GM18907 (cell line): Measurements from ENCODE around the gene AMN1.
"Not testable (repeated sequence)": the region's sequence is repeated elsewhere in the genome, so short reads cannot be mapped to it uniquely, and the experiment has no call there.

ENCODE experiments used
- ATAC-seq: cut with Tn5 transposase; IDR thresholded peaks from one replicate; pipeline ENCODE4 v1.9.1; 2021; ENCODE audit warnings: mild to moderate bottlenecking, moderate library complexity; ENCODE audit not compliant: unreplicated experiment

The AMN1 gene

DNA sequence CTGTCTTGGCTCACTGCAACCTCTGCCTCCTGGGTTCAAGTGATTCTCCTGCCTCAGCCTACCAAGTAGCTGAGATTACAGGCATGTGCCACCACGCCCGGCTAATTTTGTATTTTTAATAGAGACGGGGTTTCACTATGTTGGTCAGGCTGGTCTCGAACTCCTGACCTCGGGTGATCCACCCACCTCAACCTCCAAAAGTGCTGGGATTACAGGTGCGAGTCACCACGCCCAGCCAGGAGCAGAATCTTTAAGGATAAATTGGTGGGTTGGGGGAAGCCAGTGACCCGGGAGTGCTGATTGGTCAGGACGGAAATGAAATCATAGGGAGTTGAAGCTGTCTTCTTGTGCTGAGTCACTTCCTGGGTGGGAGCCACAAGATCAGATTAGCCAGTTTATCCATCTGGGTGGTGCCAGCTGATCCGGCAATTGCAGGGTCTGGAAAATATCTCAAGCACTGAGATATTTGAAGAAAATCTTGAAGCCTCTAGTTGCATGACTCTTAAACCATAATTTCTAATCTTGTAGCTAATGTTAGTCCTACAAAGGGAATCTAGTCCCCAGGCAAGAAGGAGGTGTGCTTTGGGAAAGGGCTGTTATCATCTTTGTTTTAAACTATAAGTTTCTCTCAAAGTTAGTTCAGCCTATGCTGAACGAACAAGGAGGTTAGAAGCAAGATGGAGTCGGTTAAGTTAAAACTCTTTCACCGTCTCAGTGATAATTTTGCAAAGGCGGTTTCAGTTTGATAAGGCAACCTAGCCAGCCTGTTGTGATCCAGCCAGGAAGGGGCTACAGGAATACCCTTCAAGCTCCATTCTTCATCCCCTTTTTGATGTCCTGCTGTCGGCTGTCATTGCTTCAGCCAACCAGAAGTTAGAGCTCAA, 5.0 kb upstream of the AMN1 start:
- ATAC-seq = not testable (repeated sequence)

- ATAC-seq = no peak
Observed at GRCh38 chr12:31732926-31733548, 4.2 kb upstream of the AMN1 start.

- ATAC-seq = not testable (repeated sequence)
Observed at GRCh38 chr12:31731203-31731602, 2.4 kb upstream of the AMN1 start.

- no peak for ATAC-seq
Observed at GRCh38 chr12:31729705-31730104, 884 bp upstream of the AMN1 start.

DNA sequence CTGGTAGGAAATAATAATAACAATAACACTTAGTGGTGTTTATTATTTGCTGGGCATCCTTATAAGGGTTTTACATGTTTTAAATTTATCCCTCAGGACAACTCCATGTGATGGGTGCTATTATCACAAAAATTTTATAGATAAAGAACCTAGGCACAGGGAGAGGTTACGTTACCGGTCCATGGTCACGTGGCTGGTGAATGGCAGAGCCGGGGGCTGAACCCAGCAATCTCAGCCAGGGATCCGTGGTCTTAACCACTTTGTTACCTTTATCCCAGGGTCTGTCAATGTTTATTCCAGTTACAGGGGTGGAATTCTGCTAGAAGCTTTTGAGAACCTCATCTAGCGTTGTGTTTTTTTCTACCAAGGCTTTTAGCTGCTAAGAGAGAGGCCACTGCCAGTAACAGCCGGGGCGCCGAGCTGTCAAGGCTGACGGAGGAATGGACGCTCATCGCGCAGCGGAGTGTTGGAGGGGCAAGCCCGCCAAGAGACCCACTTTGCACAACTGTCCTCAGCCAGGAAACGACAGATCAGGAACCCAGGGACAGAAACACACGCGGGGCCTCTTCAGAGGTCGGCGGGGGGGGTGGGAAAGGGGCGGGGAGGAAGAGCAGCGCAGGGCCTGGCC, 418 bp downstream of the AMN1 start:
- ATAC-seq = peak; percentile 12

DNA sequence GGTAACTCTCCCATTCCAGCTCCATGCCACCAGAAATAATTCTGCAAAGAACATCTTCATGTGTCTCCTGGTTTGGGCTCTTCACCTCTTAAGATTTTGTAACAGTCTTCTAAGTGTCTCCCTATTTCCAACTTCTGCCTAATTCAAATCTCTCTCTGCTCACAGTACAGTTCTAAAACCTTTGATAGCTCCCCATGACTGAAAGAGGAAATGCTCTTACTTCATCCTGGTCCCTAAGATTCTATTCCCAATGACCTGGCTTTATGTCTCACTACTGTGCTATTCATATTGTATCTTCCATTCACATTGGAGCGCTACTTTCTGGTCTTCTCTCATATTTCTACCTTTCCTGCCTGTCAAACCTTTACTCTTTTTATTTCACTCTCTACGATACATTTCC, 1.6 kb downstream of the AMN1 start:
- no peak for ATAC-seq

DNA sequence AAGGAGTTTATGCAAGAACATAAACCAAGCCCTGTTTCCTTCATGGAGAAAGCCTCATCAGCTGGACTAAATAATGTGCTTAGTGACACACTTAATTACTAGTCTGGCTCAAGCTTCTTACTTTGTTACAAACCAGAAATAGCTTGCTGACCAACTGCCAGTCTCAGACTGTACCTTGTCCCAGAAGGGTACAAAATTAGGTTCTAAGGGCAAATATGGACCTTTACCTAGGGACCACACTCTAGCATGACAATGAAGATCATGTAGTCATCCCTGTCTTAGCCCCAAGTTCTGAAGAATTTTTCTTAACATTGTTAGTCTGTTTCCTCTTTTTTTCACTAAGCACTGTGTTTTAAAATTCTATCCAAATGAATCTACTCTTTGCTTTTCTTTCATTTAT, 2.2 kb downstream of the AMN1 start:
- no peak for ATAC-seq

- ATAC-seq = no peak
Observed at GRCh38 chr12:31724557-31724956, 4.3 kb downstream of the AMN1 start.

- no peak for ATAC-seq
Observed at GRCh38 chr12:31722580-31722979, 6.2 kb downstream of the AMN1 start.

DNA sequence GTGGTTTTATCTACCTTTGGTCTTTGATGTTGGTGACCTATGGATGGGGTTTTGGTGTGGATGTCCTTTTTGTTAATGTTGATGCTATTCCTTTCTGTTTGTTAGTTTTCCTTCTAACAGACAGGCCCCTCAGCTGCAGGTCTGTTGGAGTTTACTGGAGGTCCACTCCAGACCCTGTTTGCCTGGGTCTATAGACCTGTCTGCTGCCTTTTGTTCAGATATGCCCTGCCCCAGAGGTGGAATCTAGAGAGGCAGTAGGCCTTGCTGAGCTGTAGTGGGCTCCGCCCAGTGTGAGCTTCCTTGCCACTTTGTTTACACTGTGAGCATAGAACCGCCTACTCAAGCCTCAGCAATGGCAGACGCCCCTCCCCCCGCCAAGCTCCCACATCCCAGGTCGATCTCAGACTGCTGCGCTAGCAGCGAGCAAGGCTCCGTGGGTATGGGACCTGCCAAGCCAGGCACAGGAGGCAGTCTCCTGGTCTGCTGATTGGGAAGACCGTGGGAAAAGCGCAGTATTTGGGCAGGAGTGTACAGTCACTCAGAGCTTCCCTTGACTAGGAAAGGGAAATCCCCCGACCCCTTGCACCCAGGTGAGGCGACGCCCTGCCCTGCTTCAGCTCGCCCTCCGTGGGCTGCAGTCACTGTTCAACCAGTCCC, 10.2 kb downstream of the AMN1 start:
- not testable (repeated sequence) for ATAC-seq

DNA sequence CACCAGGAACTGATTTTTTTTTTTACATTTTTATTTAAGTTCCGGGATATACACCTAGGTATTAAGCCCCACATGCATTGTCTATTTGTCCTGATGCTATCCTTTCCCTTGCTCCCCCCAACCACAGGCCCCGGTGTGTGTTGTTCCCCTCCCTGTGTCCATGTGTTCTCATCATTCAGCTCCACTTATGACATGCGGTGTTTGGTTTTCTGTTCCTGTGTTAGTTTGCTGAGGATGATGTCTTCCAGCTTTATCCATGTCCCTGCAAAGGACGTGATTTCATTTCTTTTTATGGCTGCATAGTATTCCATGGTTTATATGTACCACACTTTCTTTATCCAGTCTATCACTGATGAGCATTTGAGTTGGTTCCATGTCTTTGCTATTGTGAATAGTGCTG, 11.8 kb downstream of the AMN1 start:
- not testable (repeated sequence) for ATAC-seq

DNA sequence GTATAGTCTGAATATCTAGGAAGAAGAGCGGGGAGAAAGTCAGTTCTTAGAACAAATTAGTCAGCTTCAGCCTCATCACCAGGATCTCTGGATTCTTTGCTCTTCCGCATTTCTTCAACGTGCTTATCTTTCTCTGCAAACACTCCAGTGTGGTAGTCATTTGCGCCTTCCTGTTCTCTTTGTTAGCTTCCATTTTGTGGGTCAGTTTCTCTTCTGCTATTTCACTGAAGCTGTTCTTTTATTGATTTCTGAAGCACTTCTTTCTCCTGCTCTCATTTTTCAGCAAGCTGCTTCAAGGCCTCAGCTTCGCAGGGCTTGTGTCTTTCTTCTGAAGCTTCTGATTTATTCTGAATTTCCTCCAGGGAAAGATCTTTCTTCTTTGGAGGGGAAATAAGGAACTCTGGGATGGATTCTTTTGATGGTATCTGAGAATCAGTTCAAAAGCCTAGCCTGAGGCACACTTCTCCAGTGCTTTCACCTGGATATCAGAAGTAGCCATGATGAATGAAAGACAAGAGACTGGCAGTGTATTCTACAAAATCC, 13.5 kb downstream of the AMN1 start:
- peak; percentile 80 for ATAC-seq

DNA sequence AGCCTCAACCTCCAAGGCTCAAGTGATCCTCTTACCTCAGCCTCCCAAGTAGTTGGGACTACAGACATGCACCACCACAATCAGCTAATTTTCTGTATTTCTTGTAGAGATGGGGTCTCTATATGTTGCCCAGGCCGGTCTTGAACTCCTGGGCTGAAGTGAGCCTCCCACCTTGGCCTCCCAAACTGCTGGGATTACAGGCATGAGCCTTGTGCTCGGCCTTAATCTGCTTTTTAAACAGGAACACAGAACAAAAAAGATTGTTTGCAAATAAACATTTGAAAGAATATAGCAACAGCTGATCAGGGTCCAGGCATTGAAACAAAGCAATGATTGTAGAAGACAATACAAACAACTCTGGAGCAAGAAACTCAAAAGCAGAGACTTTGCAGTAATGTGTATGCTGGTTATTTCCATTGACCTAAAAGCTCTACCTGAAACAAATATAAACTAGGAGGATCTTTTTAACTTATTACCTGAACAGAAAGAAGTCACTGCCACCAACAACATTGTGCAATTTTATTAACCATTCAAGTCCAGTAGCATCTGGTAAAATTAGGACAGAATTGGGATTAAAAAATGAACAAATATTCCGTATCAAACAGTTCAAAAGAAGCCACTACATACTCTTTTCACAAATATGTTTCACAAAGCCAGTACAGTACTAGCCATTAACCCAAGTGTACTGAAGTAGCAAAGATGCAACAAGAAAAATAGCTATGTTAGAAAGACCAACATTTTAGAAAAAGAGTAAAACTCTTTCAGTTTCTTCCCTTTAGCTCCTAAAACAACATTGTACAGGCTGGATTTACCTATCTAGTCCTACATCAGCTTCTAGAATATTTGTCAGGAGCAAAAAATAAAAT, 14.2 kb downstream of the AMN1 start:
- ATAC-seq = peak; percentile 29

DNA sequence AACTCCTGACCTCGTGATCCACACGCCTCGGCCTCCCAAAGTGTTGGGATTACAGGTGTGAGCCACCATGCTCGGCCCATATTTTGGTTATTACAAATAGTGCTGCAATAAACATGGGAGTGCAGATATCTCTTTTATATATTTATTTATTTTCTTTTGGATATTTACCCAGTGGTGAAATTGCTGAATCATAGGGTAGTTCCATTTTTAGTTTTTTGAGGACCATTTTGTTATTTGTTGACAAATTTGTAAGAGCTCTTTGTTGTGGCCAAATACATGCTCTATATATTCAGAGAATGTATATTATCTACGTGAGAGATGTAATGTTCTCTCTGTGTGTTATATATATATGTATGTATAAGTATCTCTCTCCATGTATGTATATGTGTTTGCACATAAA, 15.9 kb downstream of the AMN1 start:
- ATAC-seq = no peak

- ATAC-seq = no peak
Observed at GRCh38 chr12:31710021-31710818, 18.6 kb downstream of the AMN1 start.

- ATAC-seq = not testable (repeated sequence)
Observed at GRCh38 chr12:31708118-31708517, 20.7 kb downstream of the AMN1 start.

DNA sequence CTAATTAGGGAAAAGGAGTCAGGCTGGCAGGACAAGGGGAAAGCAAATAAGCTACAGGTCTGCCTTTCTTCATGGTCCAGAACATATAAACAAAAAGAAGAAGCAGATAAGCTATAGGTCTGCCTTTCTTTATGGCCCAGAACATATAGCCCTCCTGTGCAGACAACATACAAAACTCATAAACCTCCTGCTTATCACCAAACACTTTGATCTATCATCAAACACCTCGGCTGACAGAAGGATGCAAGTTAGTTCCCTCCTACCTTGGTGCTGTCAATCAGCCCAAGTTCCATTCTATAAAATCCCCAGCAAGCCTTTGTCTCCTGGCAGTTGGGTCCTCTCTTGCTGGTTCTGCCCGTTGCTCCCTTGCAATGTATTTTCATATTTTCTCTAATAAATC, 23.2 kb downstream of the AMN1 start:
- no peak for ATAC-seq

- ATAC-seq = no peak
Observed at GRCh38 chr12:31702047-31702446, 26.8 kb downstream of the AMN1 start.

- ATAC-seq = not testable (repeated sequence)
Observed at GRCh38 chr12:31689921-31690320, 38.9 kb downstream of the AMN1 start.
